Fibroblast of peridontal ligament (primary cell): ENCODE data around the gene PDE1A.
A peak's percentile ranks its signal among the peaks of the same experiment; 100 is the strongest.

Experiments used
- DNase-seq: peaks from one replicate; pipeline ENCODE4 v3.0.0-alpha.2; 2010; ENCODE audit errors: extremely low read depth

PDE1A gene

GRCh38 chr2:182359027-182359989 lies 67.5 kb downstream of the PDE1A start:
- DNase-seq: peak; percentile 41

- no peak for DNase-seq
Measured at GRCh38 chr2:182358601-182359000, 68.2 kb downstream of the PDE1A start.

GRCh38 chr2:182355815-182356214 lies 71.0 kb downstream of the PDE1A start:
- DNase-seq: no peak

- no peak for DNase-seq
Measured at GRCh38 chr2:182351427-182351826, 75.4 kb downstream of the PDE1A start.

DNA sequence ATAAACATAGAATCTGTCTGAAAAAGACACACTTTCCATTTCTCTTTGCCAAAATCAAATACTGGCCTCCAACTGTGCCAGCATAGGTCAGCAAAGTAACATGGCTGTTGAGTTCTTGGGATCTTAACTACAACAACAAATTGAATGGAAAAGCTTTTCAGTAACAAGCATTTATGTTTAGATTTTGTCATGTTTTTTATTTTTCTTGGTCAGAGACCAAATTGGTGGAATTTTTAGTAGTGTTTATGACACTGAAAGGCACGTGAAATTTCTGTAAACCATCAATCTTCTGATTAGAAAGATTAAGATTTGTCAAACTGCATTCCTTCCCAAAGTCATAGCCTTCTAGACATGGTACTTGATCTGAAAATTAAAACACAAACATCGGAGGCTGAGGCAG lies 77.6 kb downstream of the PDE1A start:
- DNase-seq: no peak

DNA sequence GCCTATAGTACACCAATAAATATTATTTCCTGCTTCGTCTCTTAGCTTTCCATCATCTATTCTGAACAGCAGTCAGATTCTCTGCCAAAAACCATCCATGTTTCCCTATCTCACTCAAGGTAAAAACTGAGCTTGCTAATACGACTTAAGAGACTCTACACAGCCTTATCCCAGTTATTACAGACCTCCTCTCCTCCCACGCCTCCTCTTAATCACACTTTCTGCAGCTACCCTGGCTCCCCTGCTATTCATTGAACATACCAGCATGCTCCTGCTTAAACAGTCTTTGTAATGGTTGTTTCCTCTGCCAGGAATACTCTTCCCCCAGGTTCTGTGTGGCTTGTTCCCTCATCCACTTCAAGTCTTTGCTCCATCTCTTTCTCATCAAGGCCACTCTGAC lies 81.5 kb downstream of the PDE1A start:
- no peak for DNase-seq

- peak; percentile 63 for DNase-seq
Measured at GRCh38 chr2:182330451-182331305, 96.2 kb downstream of the PDE1A start.

GRCh38 chr2:182324665-182325064 lies 102.2 kb downstream of the PDE1A start:
- DNase-seq: peak; percentile 61

- DNase-seq: no peak
Measured at GRCh38 chr2:182321096-182321495, 105.7 kb downstream of the PDE1A start.

- no peak for DNase-seq
Measured at GRCh38 chr2:182319556-182320505, 107.0 kb downstream of the PDE1A start.

- peak; percentile 49 for DNase-seq
Measured at GRCh38 chr2:182318466-182319220, 108.2 kb downstream of the PDE1A start.

DNA sequence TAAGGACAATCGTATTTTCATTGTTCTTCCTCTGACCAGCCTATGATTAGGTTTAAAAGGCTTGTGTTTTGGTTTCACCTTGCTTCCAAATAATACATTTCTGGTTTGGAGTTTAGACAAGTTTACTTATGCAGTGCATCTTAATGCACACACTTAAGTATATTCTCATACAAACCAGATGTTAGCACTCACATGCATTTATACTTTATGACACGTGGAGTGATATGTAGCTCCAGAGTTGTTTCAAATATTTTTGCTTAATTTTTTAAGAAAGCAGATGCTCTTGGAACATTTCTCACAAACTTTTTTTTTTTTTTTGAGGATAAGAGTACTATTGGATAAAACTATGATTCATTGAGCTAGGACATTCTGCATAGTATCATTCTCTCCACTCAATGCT lies 109.9 kb downstream of the PDE1A start:
- no peak for DNase-seq

DNA sequence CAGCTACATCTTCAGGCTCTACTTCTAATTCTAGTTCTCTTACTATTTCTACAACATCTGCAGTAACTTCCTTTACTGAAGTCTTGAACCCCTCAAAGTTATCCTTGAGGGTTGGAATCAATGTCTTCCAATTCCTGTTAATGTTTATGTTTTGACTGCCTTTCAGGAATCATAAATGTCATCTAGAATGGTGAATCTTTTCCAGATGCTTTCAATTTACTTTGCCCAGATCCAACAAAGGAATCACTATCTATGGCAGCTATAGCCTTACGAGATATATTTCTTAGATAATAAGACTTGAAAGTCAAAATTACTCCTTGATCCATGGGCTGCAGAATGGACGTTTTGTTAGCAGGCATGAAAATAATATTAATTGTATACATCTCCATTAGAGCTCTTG lies 123.9 kb downstream of the PDE1A start:
- no peak for DNase-seq

DNA sequence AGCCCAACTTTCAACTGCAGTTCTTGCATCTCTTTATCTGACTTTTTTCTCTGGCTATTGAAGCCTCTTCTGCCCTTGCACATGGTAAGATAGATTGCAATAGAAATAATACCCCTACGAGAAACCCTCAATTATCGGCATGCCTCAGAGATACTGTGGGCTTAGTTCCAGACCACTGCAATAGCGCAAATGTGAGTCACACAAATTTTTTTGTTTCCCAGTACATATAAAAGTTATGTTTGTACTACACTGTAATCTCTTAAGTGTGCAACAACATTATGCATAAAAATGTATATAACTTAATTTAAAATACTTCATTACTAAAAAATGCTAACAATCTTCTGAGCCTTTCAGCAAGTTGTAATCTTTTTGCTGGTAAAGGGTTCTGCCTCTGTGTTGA lies 124.7 kb downstream of the PDE1A start:
- peak; percentile 97 for DNase-seq

DNA sequence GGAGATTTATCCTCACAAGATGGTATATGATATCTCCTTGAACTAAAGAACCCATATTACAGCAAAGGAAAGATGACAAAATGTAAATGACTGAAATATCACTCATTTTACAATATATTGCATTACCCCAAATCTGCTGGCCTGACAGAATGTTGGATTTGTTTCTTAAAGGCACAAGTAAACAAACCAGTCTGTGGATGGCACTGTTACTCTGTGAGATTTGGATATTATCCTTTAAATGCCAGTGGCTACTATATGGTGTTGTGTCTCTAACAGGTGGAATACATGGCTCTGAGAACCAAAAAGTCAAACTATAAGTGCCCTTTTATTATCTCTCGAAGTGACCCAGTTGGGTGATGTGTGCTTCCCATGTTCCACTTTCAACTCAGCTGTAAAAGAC lies 125.7 kb downstream of the PDE1A start:
- DNase-seq: peak; percentile 56

GRCh38 chr2:182300608-182301007 lies 126.2 kb downstream of the PDE1A start:
- DNase-seq: no peak

GRCh38 chr2:182299632-182300031 lies 127.2 kb downstream of the PDE1A start:
- no peak for DNase-seq

- DNase-seq: no peak
Measured at GRCh38 chr2:182298456-182298855, 128.4 kb downstream of the PDE1A start.

- DNase-seq: peak; percentile 69
Measured at GRCh38 chr2:182291296-182291695, 135.5 kb downstream of the PDE1A start.

DNA sequence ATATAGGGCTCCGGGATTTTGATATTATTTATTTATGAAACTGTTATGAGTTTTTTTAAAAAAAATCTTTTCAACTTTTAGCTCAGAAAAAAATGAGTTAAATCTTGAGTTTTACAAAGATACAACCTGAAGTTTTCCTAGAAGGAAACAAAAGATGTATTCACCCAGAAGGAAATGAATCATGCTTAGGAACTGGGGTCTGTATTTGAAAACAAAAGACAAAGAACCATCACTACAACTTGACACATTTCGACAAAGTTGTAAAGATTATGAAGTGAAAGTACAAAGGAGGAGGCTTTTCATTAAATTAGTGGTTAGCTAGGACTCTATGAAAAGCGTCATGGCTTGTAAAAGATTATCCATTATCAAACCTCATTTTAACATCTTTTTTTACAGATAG lies 143.3 kb downstream of the PDE1A start:
- DNase-seq: no peak

DNA sequence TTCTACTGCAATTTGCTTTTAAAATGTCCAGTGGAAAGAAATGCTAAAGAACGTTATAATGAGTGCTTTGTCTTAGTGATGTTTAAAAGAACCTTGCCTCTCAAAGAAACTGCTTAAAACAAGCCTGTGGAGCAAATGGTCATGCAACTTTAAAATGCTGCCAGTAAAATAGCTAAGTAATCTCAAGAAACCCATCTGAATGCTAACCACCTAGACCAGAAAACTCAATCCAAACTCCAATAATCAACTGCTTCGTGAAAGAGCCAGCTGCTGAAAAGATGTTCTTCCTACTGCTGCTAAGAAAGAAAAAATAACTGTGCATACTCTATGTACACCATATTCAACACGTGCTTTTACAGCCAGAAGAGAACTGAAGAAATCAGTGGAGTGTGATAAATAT lies 145.6 kb downstream of the PDE1A start:
- no peak for DNase-seq
